Neural progenitor cell (in vitro differentiated cells): ENCODE measurements around the gene QARS1. TPM values are rescaled to one million over a fixed set of nuclear protein-coding genes. Genes with fewer than 3 reads are reported as not detected.

Source experiments
- DNase-seq: peaks from one replicate; pipeline ENCODE4 v3.0.0-alpha.2; 2016; ENCODE audit warnings: low spot score
- H2AFZ ChIP-seq: fragments of 200-600 bp; sonication (generic); replicated peaks from 2 replicates; pipeline ENCODE4 v1.6.1; 2016; ENCODE audit warnings: antibody characterized with exemption
- H3F3A ChIP-seq: fragments of 200-600 bp; sonication (generic); 2 replicates; pipeline ENCODE4 v1.6.1; 2016; ENCODE audit warnings: antibody characterized with exemption, low read depth
- H3K27ac ChIP-seq: fragments of 200-600 bp; sonication (generic); 2 replicates; pipeline ENCODE4 v1.5.1; 2016; ENCODE audit warnings: mild to moderate bottlenecking
- H3K27me3 ChIP-seq: fragments of 200-600 bp; sonication (generic); 2 replicates; pipeline ENCODE4 v1.6.1; 2016; ENCODE audit warnings: mild to moderate bottlenecking, moderate library complexity
- H3K36me3 ChIP-seq: fragments of 200-600 bp; sonication (generic); 2 replicates; pipeline ENCODE4 v1.5.1; 2016
- H3K4me1 ChIP-seq: fragments of 200-600 bp; sonication (generic); 2 replicates; pipeline ENCODE4 v1.6.1; 2016; ENCODE audit warnings: mixed run types
- H3K4me2 ChIP-seq: fragments of 200-600 bp; sonication (generic); 2 replicates; pipeline ENCODE4 v1.6.1; 2016
- H3K4me3 ChIP-seq: fragments of 200-600 bp; sonication (generic); 2 replicates; pipeline ENCODE4 v1.5.1; 2016
- H3K79me2 ChIP-seq: fragments of 200-600 bp; sonication (generic); 2 replicates; pipeline ENCODE4 v1.6.1; 2016; ENCODE audit warnings: low read depth
- H3K9ac ChIP-seq: fragments of 200-600 bp; sonication (generic); 2 replicates; pipeline ENCODE4 v1.6.1; 2016
- H3K9me3 ChIP-seq: fragments of 200-600 bp; sonication (generic); 2 replicates; pipeline ENCODE4 v1.5.1; 2016; ENCODE audit warnings: low read depth
- H4K20me1 ChIP-seq: fragments of 200-600 bp; sonication (generic); 2 replicates; pipeline ENCODE4 v1.6.1; 2016; ENCODE audit warnings: low read depth
- H3K27ac Mint-ChIP-seq: 3 replicates; pipeline ENCODE4 v1.8.0; 2021; ENCODE audit warnings: mixed read lengths
- H3K27me3 Mint-ChIP-seq: 2 replicates; pipeline ENCODE4 v1.8.0; 2022; ENCODE audit warnings: low read depth, mild to moderate bottlenecking, inconsistent platforms, moderate library complexity, mixed read lengths; ENCODE audit not compliant: insufficient read depth
- H3K36me3 Mint-ChIP-seq: 3 replicates; pipeline ENCODE4 v1.8.0; 2021; ENCODE audit warnings: mixed read lengths
- H3K4me1 Mint-ChIP-seq: 3 replicates; pipeline ENCODE4 v1.8.0; 2021; ENCODE audit warnings: mixed read lengths
- H3K4me3 Mint-ChIP-seq: 3 replicates; pipeline ENCODE4 v1.8.0; 2021; ENCODE audit warnings: mild to moderate bottlenecking, moderate library complexity, mixed read lengths
- H3K9me3 Mint-ChIP-seq: 3 replicates; pipeline ENCODE4 v1.8.0; 2020; ENCODE audit warnings: mixed read lengths
- EZH2 ChIP-seq: fragments of 200-600 bp; sonication (generic); IDR thresholded peaks from 2 replicates; pipeline ENCODE4 v1.6.1; 2017; ENCODE audit warnings: antibody characterized with exemption, mild to moderate bottlenecking, moderate library complexity
- EZH2phosphoT487 ChIP-seq: fragments of 200-600 bp; sonication (generic); IDR thresholded peaks from 2 replicates; pipeline ENCODE4 v1.6.1; 2017; ENCODE audit warnings: antibody characterized with exemption
- total RNA-seq: library from RNA; depleted of rRNA; stranded (reverse); fragments of >200 nt; gene quantifications from 2 replicates; pipeline ENCODE4 v1.2.3, GENCODE V29; 2015; ENCODE audit warnings: low replicate concordance
- TF ChIP-seq, protein P1 (sequence below): fragments of 200-600 bp; sonication (generic); IDR thresholded peaks from 2 replicates; pipeline ENCODE4 v1.5.1; 2017; ENCODE audit warnings: antibody characterized with exemption, mild to moderate bottlenecking

The QARS1 gene
- total RNA-seq, 1 donor from 2014 or later, result 240 TPM

DNA sequence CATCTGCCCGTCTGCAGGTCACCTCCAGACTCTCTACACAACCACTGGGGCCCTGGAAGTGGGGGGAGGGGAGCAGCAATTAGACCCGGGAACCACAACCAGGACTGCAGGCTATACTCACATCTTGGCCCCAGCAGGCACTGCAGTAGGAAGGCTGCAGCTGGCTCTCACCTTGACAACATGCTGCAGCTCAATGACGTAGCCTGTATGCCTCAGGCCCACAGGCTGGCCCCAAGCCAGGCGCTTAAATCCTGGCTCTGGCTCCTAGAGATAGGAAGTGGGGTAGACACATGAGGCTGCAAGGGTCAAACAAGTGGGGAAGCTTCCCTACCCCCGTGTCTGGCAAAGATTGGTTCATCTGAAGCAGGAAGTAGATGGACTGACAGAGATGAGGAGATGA lies 6.1 kb downstream of the QARS1 start:
- no peaks in the 10 kb centered on the region for H3K9me3 ChIP-seq
- H3K4me3 ChIP-seq, result no peak overlapping the region
- no peak for DNase-seq
- TF ChIP-seq, protein P1, sequence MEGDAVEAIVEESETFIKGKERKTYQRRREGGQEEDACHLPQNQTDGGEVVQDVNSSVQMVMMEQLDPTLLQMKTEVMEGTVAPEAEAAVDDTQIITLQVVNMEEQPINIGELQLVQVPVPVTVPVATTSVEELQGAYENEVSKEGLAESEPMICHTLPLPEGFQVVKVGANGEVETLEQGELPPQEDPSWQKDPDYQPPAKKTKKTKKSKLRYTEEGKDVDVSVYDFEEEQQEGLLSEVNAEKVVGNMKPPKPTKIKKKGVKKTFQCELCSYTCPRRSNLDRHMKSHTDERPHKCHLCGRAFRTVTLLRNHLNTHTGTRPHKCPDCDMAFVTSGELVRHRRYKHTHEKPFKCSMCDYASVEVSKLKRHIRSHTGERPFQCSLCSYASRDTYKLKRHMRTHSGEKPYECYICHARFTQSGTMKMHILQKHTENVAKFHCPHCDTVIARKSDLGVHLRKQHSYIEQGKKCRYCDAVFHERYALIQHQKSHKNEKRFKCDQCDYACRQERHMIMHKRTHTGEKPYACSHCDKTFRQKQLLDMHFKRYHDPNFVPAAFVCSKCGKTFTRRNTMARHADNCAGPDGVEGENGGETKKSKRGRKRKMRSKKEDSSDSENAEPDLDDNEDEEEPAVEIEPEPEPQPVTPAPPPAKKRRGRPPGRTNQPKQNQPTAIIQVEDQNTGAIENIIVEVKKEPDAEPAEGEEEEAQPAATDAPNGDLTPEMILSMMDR, result no peak
- TF ChIP-seq EZH2phosphoT487 (no peak), EZH2 (no peak)
- H3K9ac ChIP-seq, result no peak overlapping the region
- no peak overlapping the region for H2AFZ ChIP-seq
- H4K20me1 ChIP-seq, result no peaks in the 10 kb centered on the region
- peaks cover 6% of the 10 kb centered on the region for H3K4me1 ChIP-seq
- H3K27me3 ChIP-seq, result no peaks in the 10 kb centered on the region
- peaks cover 25% of the 10 kb centered on the region for H3F3A ChIP-seq
- H3K27ac ChIP-seq, result no peak overlapping the region
- peaks cover 10% of the 10 kb centered on the region for H3K79me2 ChIP-seq
- H3K36me3 ChIP-seq, result no peaks in the 10 kb centered on the region
- Mint-ChIP-seq H3K27me3 (peaks cover 2% of the 10 kb centered on the region), H3K4me1 (peaks cover 7% of the 10 kb centered on the region), H3K9me3 (no peaks in the 10 kb centered on the region), H3K4me3 (peak overlapping the region; percentile 33), H3K36me3 (peaks cover 26% of the 10 kb centered on the region), H3K27ac (no peak overlapping the region)
- H3K4me2 ChIP-seq, result no peak overlapping the region

DNA sequence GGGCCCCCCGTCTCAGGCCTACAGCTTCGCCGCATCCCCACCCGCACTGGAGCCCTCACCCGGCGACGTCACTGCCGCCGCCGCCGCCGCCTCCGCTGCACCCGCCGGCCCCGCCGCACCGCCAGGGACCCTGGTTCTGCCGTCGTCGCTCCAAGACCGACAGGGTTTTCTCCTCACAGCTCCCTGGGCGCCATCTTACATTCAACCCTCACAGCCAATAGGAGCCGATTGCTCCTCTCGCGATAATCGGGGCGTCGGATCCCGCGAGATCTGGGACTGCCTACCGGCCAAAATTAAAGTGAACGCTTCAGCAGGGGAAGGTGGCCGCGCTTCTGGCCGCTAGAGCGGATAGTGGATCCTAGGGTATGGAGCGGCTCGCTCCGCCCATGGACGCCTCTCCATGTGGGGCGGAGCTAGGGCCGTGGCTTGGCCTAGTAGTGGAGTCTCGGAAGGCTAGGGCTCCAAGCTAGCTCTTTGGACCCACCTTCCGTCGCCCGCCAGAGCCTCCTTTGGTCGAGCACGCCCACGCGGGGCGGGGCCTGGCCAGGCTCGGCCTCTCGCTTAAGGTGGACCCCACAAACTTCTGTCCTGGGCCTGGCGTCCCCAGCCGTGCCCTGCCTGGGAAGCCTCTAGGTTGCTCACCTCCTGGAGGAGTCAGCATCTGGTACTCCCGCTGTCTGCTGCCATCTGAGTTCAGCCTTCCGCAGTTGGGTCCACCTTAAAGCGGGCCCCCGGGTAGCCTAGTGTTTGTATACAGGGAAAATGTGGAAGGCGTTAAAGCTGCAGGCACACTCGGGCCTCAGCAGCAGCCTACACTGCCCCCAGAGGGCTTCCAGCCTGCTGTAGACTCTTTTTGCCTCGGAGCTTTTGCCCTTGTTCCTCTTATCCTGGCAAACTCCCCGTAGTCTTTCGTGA lies 10.4 kb downstream of the QARS1 start, which contains the start of gene QRICH1:
Gene QRICH1, minus strand, starts transcription at position 219 of the 915 bp plus-strand sequence. CDS start 17,054 bp downstream, outside the sequence.
- Histone ChIP-seq H3K4me1 (peaks cover 19% of the 10 kb centered on the region), H3K4me2 (peak within 1 kb of the TSS; percentile 84), H3K9me3 (no peaks in the 10 kb centered on the region), H3K27me3 (no peaks in the 10 kb centered on the region), H3F3A (peaks cover 36% of the 10 kb centered on the region), H3K36me3 (peaks cover 6% of the 10 kb centered on the region), H3K4me3 (peak within 1 kb of the TSS; percentile 78), H3K79me2 (peaks cover 44% of the 10 kb centered on the region), H3K9ac (peak within 1 kb of the TSS; percentile 94), H2AFZ (peak within 1 kb of the TSS; percentile 64), H4K20me1 (peaks cover 41% of the 10 kb centered on the region), H3K27ac (peak within 1 kb of the TSS; percentile 99)
- Mint-ChIP-seq H3K27ac (peak within 1 kb of the TSS; percentile 100), H3K4me1 (peaks cover 22% of the 10 kb centered on the region), H3K9me3 (no peaks in the 10 kb centered on the region), H3K4me3 (peak within 1 kb of the TSS; percentile 98), H3K27me3 (peaks cover 2% of the 10 kb centered on the region), H3K36me3 (peaks cover 8% of the 10 kb centered on the region)
- TF ChIP-seq, protein P1, result peak; percentile 59
- no peak for TF ChIP-seq EZH2
- DNase-seq, result peak; percentile 100

DNA sequence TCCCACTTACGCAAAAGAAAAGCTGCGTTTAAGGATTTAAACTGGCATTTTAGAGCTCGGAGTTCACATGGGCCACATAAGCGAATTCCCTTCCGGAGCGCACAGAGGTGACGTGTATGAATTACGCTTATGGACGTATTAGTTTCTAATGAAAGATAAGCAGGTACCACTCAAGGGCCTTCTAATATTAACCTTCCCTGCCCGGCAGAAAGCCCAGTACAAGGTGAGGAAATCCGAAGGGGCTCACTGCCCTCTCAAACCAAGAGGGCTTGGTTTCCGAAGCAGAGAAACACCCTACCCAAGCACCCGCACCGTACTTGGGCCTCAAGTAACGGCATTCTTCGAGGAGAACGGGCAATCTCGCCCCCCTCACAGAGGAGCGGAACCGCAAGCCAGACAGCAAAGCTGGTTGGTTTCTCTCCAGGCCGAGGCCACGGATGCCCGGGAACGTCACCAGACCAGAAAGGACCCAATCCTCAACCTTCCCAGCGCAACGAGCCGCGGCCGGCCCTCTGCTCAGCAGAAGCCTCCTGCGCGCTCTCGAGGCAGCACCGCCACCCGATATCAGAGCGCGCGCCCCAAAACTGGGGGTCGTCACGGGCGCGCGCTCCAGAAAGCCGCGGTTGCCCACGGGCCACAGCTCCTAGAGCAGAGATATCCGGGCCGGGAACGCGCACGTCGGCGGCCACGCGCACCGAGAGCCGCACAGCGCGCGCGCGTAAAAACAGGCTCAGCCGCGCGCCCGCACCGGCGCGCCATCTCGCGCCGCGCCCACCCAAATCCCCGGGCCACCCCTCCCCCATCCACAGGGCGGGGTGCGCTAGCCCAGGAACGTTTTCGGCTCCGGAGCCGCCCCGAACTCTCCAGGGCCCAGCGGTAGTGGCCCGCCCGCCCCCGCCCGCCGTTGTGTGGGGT lies 11.4 kb downstream of the QARS1 start:
- Histone ChIP-seq H4K20me1 (peaks cover 48% of the 10 kb centered on the region), H3K9me3 (no peaks in the 10 kb centered on the region), H3K79me2 (peaks cover 53% of the 10 kb centered on the region), H3K4me1 (peaks cover 19% of the 10 kb centered on the region), H3K4me2 (peak overlapping the region; percentile 84), H2AFZ (peak overlapping the region; percentile 64), H3F3A (peaks cover 36% of the 10 kb centered on the region), H3K9ac (peak overlapping the region; percentile 94), H3K27ac (peak overlapping the region; percentile 99), H3K27me3 (no peaks in the 10 kb centered on the region), H3K36me3 (peaks cover 6% of the 10 kb centered on the region), H3K4me3 (peak overlapping the region; percentile 78)
- peaks cover 2% of the 10 kb centered on the region for H3K27me3 Mint-ChIP-seq
- H3K36me3 Mint-ChIP-seq, result peaks cover 8% of the 10 kb centered on the region
- DNase-seq, result peak; percentile 94
- H3K9me3 Mint-ChIP-seq, result no peaks in the 10 kb centered on the region
- H3K27ac Mint-ChIP-seq, result peak overlapping the region; percentile 81
- no peak for TF ChIP-seq EZH2phosphoT487
- TF ChIP-seq, protein P1, result no peak
- no peak for TF ChIP-seq EZH2
- peak overlapping the region; percentile 98 for H3K4me3 Mint-ChIP-seq
- H3K4me1 Mint-ChIP-seq, result peaks cover 22% of the 10 kb centered on the region
